HG02642 (cell line): ENCODE results near the gene DNM2.
A peak's percentile ranks its signal among the peaks of the same experiment; 100 is the strongest.
"Not testable (repeated sequence)": the region's sequence is repeated elsewhere in the genome, so short reads cannot be mapped to it uniquely, and the experiment has no call there.

Source experiments
- ATAC-seq: cut with Tn5 transposase; IDR thresholded peaks from one replicate; pipeline ENCODE4 v1.9.1; 2021; ENCODE audit warnings: mild to moderate bottlenecking; ENCODE audit not compliant: unreplicated experiment, poor library complexity

The DNM2 gene

DNA sequence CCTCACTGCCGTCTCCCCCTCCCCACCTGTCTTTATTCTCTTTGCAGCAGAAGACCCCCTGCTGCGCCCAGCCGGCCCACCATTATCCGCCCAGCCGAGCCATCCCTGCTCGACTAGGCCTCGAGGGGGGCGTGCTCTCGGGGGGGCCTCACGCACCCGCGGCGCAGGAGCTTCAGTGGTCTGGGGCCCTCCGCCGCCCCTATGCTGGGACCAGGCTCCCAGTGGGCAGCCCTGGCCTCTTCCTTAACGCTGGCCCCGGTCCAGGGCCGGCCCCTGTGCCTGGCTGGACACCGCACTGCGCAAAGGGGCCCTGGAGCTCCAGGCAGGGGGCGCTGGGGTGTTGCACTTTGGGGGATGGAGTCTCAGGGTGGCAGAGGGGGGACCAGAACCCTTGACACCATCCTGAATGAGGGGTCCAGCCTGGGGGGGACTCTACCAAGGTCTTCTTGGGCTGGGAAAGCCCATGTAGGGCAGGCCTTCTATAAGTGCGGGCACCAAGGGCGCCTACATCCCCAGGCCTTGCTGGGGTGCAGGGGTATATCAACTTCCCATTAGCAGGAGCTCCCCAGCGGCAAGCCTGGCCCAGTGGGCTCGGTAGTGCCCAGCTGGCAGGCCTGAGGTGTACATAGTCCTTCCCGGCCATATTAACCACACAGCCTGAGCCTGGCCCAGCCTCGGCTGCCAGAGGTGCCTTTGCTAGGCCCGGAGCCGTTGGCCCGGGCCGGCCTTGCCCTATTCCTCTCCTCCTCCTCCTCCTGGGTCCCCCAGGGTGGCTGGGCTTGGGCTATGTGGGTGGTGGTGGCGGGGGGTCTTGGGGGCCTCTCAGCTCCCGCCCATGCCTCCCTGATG lies 113.3 kb downstream of the DNM2 start:
- no peak for ATAC-seq

DNA sequence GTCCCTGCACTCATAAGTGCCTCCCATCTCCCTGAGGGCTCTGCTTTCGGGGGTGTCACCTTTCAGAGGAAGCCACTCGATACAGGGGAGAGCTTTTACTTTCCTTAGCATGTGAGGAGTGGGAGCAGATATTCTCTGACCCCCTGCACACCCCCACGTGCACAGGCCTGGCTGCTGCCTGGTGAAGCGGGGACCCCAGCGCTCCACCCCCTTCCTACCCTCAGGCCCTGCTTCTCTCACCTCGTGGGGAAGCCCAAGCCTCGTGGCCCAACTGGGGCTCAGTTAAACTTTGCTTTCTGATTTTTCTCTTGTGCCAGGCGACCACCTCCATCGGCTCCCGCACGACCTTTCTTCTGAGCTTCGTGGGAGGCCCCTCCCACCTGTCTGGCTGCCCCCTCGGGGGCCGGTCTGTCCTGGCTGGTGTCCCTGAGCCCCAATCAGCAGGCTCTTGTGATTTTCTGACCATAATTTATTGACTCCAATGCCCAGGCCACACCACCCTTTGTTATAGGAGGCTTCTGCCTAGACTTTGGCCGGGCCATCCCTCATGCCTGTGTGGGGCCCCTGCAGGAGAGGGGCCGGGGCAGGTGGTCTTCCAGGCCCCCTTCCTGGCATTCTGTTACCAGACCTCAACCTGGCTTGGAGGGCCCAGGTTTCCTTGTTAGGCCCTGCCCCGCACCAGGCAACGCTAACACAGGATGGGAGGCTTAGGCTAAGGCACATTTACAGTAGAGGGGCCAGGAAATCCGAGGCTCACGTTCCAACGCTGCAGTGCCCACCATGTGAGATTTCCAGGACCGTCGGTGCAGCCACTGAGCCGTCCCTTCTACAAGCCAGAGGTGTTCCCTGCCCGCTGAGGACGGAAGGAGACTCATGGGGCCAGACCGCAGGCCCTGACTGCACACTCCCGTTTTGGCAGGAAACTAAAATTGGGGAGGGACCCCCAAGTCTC lies 114.4 kb downstream of the DNM2 start:
- no peak for ATAC-seq

DNA sequence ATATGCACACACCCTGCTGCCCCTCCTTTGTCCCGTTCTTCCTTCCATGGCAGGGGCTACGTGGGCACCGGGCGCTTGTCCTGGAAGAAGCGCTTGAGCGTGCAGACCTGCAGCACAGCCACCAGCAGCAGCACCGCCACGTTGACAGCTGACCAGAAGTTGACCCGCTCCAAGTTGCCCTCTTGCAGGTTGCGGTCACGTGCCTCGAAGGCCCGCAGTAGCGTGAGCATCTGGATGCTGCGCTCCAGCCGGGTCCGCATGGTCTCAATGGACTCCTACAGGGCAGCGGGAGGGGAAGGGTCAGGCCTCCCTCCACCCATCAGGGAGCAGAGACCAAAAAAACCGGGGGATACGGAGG lies 115.0 kb downstream of the DNM2 start:
- no peak for ATAC-seq

DNA sequence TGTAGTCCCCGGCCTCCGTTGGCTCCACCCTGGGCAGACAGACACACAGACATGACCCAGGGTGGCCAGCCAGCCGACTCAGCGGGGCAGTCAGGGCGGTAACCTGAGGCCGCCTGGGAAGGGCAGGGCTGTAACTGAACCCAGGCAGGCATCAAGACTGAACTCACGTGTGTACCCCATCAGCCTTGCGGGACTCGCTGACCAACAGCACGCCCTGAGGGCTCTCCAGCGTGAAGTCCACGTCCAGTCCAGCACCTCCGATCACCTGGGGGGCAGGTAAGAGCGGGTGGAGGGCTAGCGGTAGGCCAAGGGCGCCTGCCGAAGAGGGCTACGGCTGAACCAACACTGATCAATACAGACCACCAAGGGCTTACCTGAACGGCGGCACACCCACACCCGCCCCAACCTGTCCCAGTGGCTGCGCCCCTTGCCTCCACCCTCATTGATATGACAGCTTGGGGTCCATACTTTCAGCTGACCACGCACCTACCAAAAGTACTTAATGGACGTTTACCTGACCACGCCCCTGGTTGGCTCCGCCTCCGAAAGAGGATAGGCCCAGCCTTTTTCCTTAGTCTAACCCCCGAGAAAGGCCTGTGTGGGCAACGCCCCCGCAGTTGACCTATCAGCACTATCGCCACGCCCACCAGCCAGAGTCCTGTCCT lies 117.3 kb downstream of the DNM2 start:
- no peak for ATAC-seq

DNA sequence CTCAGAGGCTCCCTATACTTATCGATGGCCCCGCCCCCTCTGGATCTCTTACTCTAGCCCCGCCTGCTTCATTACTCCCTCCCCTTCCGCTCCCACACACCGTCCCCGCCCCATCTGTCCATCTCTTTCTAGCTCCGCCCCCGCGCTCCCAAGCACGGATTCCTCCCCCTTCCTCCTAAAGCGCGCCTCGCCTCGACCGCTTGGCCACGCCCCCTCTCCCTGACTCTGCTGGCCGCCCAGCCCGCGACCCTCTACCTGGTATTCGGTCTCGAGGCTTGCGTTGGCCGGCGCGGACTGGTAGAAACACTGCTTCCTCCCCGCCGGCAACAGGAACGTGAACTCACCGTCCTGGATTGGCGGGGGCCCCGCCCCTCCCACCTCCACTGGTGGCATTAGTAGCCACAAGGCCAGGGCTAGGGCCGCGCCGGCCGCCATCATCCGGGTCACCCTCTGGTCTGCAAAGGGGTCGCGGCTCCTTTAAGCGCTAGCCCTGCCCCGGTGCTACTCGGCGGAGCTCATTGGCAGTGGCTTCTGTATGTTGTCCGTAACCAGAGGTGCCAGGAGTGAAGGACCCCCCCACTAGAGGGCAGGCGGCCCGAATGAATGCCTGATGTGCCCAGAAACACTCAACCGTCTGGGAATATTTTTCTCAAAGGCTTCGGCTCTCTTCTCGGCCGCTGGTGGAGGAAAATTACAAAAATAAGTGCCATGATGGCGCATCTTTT lies 118.0 kb downstream of the DNM2 start, which contains the start of gene TMED1:
Gene TMED1, minus strand, starts transcription at position 459 of the 725 bp plus-strand sequence. Its CDS starts 21 bp downstream, at position 438.
- ATAC-seq = peak; percentile 79

- ATAC-seq = peak; percentile 20
Measured at GRCh38 chr19:10836479-10837330, 118.8 kb downstream of the DNM2 start.

DNA sequence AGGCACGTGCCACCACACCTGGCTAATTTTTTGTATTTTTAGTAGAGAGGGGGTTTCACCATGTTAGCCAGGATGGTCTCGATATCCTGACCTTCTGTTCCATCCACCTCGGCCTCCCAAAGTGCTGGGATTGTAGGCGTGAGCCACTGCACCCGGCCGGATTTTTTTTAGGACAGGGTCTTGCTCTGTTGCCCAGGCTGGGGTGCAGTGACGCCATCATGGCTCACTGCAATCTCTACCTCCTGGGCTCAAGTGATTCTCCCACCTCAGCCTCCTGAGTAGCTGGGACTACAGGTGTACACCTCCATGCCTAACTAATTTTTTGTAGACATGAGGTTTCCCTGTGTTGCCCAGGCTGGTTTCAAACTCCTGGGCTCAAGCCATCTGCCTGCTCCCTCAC lies 119.8 kb downstream of the DNM2 start:
- not testable (repeated sequence) for ATAC-seq

- no peak for ATAC-seq
Measured at GRCh38 chr19:10838377-10838776, 120.5 kb downstream of the DNM2 start.

GRCh38 chr19:10839114-10840050 lies 121.5 kb downstream of the DNM2 start:
- ATAC-seq = no peak

- no peak for ATAC-seq
Measured at GRCh38 chr19:10842788-10843187, 124.9 kb downstream of the DNM2 start.

- ATAC-seq = no peak
Measured at GRCh38 chr19:10846500-10847202, 128.8 kb downstream of the DNM2 start.

DNA sequence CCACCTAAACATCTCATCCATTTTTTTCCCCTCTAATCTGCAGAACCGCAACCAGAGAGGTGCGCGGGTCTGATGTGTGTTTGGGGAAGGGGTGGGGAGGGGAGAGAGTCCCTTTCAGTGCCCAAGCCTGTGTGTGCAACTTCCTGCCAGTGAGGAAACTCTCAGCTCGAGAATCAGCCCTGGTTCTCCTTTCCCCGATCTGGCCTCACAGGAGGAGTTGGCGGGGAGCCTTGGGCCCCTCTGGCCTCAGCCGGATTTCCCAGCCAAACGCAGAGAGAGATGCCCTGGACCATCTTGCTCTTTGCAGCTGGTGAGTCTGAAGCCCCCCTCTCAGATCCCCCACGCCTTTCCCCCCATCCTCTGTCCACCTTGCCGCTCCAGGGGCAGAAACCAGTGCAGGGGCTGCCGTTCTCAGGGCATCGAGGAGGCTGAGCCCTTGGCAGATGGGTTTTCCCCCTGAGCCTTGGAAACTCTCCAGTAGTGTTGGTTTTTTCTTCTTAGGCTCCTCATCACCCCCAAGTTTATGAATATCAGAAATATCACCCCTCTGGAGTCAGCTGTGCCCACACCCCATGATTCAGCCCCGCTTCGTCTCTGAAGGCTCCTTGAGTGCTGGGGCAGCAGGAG lies 130.5 kb downstream of the DNM2 start, which contains the start of gene C19orf38:
Gene C19orf38, plus strand, starts transcription at position 186 of the 627 bp plus-strand sequence. Its CDS starts 94 bp downstream, at position 280.
- ATAC-seq = no peak

DNA sequence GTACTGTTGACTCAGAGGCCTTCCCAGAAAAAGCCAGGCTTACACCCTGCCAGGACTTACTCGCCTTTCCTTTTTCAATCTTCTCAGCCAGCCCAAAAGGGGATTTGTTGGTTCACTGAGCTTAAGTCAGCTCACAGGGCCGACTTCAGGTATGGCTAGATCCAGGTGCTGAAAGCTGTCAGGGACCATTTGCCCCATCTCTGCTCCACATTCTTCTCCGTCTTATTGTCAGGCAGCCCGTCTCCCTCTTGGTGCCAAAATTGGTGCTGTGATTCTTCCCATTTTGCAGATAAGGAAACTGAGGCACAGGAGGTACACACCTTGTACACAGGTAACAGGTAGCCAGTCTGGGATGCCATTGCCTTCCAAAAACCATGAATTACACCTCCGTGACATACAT lies 132.8 kb downstream of the DNM2 start:
- ATAC-seq = no peak

GRCh38 chr19:10852098-10852800 lies 134.4 kb downstream of the DNM2 start:
- ATAC-seq = no peak

DNA sequence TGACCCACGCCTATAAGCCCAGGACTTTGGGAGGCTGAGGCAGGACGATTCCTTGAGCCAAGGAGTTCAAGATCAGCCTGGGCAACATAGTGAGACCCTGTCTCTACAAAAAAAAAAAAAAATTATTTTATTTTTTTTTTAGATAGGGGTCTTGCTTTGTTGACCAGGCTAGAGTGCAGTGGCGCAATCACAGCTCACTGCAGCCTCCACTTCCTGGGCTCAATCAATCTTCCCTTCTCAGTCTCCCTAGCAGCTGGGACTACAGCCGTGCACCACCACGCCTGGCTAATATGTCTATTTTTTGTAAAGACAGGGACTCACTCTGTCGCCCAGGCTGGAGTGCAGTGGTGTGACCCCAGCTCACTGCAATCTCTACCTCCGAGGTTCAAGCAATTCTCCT lies 135.1 kb downstream of the DNM2 start:
- no peak for ATAC-seq
